Endothelial cell (in vitro differentiated cells): Measurements from ENCODE around the gene ENOPH1. TPM values are rescaled to one million over a fixed set of nuclear protein-coding genes. Genes with fewer than 3 reads are reported as not detected.
"Not testable (repeated sequence)": the region's sequence is repeated elsewhere in the genome, so short reads cannot be mapped to it uniquely, and the experiment has no call there.

ENCODE experiments used
- DNase-seq: peaks from one replicate; pipeline ENCODE4 v3.0.0; 2021; ENCODE audit warnings: low spot score
- H3K27ac Mint-ChIP-seq: one replicate; pipeline ENCODE4 v1.8.0; 2021; ENCODE audit warnings: mixed read lengths, inconsistent platforms; ENCODE audit not compliant: unreplicated experiment
- H3K27me3 Mint-ChIP-seq: one replicate; pipeline ENCODE4 v1.8.0; 2021; ENCODE audit warnings: mild to moderate bottlenecking, moderate library complexity, mixed read lengths, inconsistent platforms; ENCODE audit not compliant: unreplicated experiment
- H3K36me3 Mint-ChIP-seq: one replicate; pipeline ENCODE4 v1.8.0; 2021; ENCODE audit warnings: mild to moderate bottlenecking, low read depth, mixed read lengths, inconsistent platforms; ENCODE audit not compliant: unreplicated experiment
- H3K4me1 Mint-ChIP-seq: one replicate; pipeline ENCODE4 v1.8.0; 2021; ENCODE audit warnings: mild to moderate bottlenecking, mixed read lengths, inconsistent platforms; ENCODE audit not compliant: unreplicated experiment
- H3K4me3 Mint-ChIP-seq: one replicate; pipeline ENCODE4 v1.8.0; 2021; ENCODE audit warnings: mild to moderate bottlenecking, mixed read lengths, inconsistent platforms; ENCODE audit not compliant: unreplicated experiment
- H3K9me3 Mint-ChIP-seq: one replicate; pipeline ENCODE4 v1.8.0; 2021; ENCODE audit warnings: mixed read lengths, inconsistent platforms; ENCODE audit not compliant: unreplicated experiment
- total RNA-seq: library from RNA; stranded (reverse); fragmentation: NEBNext Ultra II Directional; extraction: Animal tissue kit (Norgen Biotek cat#: 25700); gene quantifications from one replicate; pipeline ENCODE4 v1.2.1, GENCODE V29; 2021; ENCODE audit not compliant: unreplicated experiment
- TF ChIP-seq, protein P1 (sequence below): fragments of 200-600 bp; sonication (generic); IDR thresholded peaks from one replicate; pipeline ENCODE4 v1.5.0; 2021; ENCODE audit warnings: antibody characterized with exemption; ENCODE audit not compliant: unreplicated experiment

ENOPH1 gene
- total RNA-seq, 1 donor from 2014 or later, result 37.1 TPM

DNA sequence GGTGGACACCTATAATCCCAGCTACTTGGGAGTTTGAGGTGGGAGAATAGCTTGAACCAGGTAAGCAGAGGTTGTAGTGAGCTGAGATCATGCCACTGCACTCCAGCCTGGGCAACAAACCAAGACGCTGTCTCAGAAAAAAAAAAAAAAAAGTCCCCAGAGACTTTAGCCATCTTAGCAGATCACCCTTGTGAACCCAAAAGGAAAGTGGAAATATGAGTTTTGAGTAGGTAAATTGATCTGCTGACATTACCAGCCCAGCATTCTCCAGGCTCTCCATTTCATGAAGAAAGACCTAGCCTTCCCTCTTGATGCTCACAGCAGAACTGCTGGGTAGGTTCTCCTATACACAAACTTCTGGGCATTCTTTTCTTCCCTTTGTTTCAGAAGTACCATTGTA lies 32.1 kb upstream of the ENOPH1 start:
- DNase-seq, result no peak
- no peaks in the 10 kb centered on the region for H3K36me3 Mint-ChIP-seq
- H3K4me1 Mint-ChIP-seq, result no peaks in the 10 kb centered on the region
- no peak overlapping the region for H3K4me3 Mint-ChIP-seq
- TF ChIP-seq, protein P1, sequence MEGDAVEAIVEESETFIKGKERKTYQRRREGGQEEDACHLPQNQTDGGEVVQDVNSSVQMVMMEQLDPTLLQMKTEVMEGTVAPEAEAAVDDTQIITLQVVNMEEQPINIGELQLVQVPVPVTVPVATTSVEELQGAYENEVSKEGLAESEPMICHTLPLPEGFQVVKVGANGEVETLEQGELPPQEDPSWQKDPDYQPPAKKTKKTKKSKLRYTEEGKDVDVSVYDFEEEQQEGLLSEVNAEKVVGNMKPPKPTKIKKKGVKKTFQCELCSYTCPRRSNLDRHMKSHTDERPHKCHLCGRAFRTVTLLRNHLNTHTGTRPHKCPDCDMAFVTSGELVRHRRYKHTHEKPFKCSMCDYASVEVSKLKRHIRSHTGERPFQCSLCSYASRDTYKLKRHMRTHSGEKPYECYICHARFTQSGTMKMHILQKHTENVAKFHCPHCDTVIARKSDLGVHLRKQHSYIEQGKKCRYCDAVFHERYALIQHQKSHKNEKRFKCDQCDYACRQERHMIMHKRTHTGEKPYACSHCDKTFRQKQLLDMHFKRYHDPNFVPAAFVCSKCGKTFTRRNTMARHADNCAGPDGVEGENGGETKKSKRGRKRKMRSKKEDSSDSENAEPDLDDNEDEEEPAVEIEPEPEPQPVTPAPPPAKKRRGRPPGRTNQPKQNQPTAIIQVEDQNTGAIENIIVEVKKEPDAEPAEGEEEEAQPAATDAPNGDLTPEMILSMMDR, result no peak
- no peak overlapping the region for H3K27ac Mint-ChIP-seq
- H3K27me3 Mint-ChIP-seq, result peaks cover 2% of the 10 kb centered on the region
- no peaks in the 10 kb centered on the region for H3K9me3 Mint-ChIP-seq

DNA sequence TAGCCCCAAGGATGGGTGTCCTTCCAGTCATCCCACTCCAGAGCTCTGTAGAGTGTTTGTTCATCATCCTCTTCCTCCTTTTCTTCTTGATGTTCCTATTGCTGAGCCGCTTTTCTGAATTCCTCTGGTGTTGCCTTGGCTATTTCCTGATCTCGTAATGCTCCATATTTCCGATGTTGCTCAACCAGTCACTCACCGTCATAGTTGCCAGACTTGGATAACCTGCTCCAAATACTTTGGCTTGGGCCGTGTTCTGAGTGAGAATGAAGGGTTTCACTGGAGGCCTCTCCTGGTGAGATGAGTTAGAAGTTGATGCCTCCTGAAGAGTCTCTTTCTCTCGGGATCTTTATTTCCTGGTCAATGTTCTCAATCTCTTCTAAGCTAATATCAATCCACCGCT lies 28.8 kb upstream of the ENOPH1 start:
- H3K9me3 Mint-ChIP-seq, result no peaks in the 10 kb centered on the region
- no peak overlapping the region for H3K27ac Mint-ChIP-seq
- no peaks in the 10 kb centered on the region for H3K36me3 Mint-ChIP-seq
- TF ChIP-seq, protein P1, result no peak
- no peaks in the 10 kb centered on the region for H3K4me1 Mint-ChIP-seq
- H3K4me3 Mint-ChIP-seq, result no peak overlapping the region
- DNase-seq, result no peak
- peaks cover 2% of the 10 kb centered on the region for H3K27me3 Mint-ChIP-seq

DNA sequence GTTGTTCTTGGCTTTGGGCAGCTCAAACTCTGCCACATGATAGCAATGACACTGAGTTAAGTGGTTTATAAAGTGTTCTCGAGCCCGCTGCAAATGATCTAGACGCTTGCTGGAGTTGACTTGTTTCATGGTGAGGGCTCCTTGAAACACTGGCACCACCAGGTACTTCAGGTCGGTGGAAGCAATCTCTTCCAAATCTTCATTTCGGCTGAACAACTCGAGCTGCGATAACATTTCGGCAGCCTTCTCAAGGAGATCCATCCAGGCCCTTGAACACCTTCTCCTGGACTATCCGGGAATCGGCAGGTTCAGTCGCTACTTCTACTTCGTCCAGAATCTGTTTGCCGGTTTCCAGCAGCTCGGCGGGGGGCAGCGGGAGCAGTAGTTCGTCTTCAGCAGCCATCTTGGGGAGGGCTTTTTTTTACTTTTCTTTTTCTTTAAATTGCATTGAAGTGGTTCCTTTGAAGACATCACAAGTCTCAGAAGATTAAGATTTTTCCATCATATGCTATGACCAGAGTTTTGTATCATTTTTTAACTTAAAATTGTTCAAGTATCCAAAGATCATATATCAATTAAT lies 28.1 kb upstream of the ENOPH1 start:
- Mint-ChIP-seq H3K9me3 (no peaks in the 10 kb centered on the region), H3K27me3 (peaks cover 2% of the 10 kb centered on the region), H3K4me3 (no peak overlapping the region), H3K27ac (no peak overlapping the region), H3K4me1 (no peaks in the 10 kb centered on the region), H3K36me3 (no peaks in the 10 kb centered on the region)
- no peak for DNase-seq
- TF ChIP-seq, protein P1, result no peak

DNA sequence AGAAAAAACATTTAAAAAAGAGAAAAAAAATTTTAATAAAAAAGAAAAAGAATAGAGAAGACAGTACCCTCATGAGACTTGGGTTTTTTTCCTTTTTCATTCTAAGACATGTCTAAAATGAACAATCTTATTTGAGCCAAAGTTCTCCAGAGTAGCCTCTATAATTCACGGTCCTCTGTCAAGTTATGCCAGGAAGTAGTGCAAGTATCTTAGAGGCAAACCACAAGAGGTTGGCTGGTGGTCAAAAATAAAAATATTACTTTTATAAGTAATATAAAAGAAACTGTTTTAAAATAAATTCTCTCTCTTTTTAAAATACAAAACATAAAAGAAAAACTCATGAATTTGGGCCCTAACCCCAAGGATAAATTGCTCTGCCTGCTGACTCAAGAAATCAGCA lies 26.7 kb upstream of the ENOPH1 start:
- Mint-ChIP-seq H3K4me3 (no peak overlapping the region), H3K27ac (no peak overlapping the region), H3K36me3 (no peaks in the 10 kb centered on the region), H3K27me3 (peaks cover 2% of the 10 kb centered on the region), H3K4me1 (no peaks in the 10 kb centered on the region), H3K9me3 (no peaks in the 10 kb centered on the region)
- TF ChIP-seq, protein P1, result no peak
- DNase-seq, result no peak

DNA sequence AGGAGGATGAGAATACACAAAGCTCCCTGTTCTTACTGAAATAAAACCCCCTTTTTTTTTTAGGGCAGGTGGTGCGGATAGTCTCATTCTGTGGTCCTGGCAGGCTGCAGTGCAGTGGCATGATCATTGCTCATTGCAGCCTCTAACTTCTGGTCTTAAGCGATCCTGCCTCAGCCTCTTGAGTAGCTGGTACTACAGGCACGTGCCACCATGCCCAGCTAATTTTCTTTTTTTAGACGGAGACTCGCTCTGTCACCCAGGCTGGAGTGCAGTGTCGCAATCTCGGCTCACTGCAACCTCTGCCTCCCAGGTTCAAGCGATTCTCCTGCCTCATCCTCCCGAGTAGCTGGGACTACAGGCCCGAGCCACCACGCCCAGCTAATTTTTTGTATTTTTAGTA lies 15.3 kb upstream of the ENOPH1 start:
- not testable (repeated sequence) for H3K36me3 Mint-ChIP-seq, H3K4me3 Mint-ChIP-seq, H3K4me1 Mint-ChIP-seq, H3K27me3 Mint-ChIP-seq, DNase-seq, H3K27ac Mint-ChIP-seq, H3K9me3 Mint-ChIP-seq
